SK-N-SH (cell line): Measurements from ENCODE around the gene EPHB2. TPM values are rescaled to one million over a fixed set of nuclear protein-coding genes. Genes with fewer than 3 reads are reported as not detected.
A peak's percentile ranks its signal among the peaks of the same experiment; 100 is the strongest.

ENCODE experiments used
- CTCF ChIA-PET: fragments of 300-600, 350-600 bp; formaldehyde crosslinking; extraction: SDS; loops from one replicate; lab custom pipeline; 2021; lab: Yijun Ruan, JAX
- POLR2A ChIA-PET: fragments of 350-600 bp; sonication (Branson Sonifier 250); formaldehyde crosslinking; extraction: SDS; loops from one replicate; lab custom pipeline; 2020; ENCODE audit warnings: antibody characterized with exemption, inconsistent platforms; lab: Yijun Ruan, JAX
- DNase-seq: peaks from one replicate; pipeline ENCODE4 v3.0.0; 2012
- H2AFZ ChIP-seq: fragments of 200-600 bp; sonication (generic); 2 replicates; pipeline ENCODE4 v1.8.1; 2016; ENCODE audit warnings: antibody characterized with exemption, mild to moderate bottlenecking, low read depth
- H3F3A ChIP-seq: fragments of 200-600 bp; sonication (generic); replicated peaks from 2 replicates; pipeline ENCODE3; 2016; ENCODE audit warnings: antibody characterized with exemption, mild to moderate bottlenecking; ENCODE audit not compliant: insufficient read depth
- H3K27ac ChIP-seq, 2 experiments: fragments of 200-500 bp in 1 of 2; fragments of 200-600 bp in 1 of 2; sonication (Bioruptor generic) in 1 of 2; sonication (generic), shearing (Covaris generic) in 1 of 2; 2 replicates each; pipeline versions ENCODE4 v1.5.1 to v1.6.1; 2014 to 2016; ENCODE audit warnings: low read depth in 2 of 2, inconsistent platforms in 1 of 2, low read length in 1 of 2, mild to moderate bottlenecking in 1 of 2, mixed read lengths in 1 of 2
- H3K27me3 ChIP-seq: fragments of 200-600 bp; sonication (generic), shearing (Covaris generic); 2 replicates; pipeline ENCODE4 v1.6.1; 2016; ENCODE audit warnings: mixed run types; ENCODE audit not compliant: insufficient read depth
- H3K36me3 ChIP-seq, 2 experiments: fragments of 200-500 bp in 1 of 2; fragments of 200-600 bp in 1 of 2; sonication (Bioruptor generic) in 1 of 2; sonication (generic) in 1 of 2; replicated peaks in 1 of 2; 2 replicates each; pipeline versions ENCODE3 to v1.5.1; 2014 to 2016; ENCODE audit warnings: low read length in 1 of 2, mild to moderate bottlenecking in 1 of 2; ENCODE audit not compliant: insufficient read depth in 2 of 2, control insufficient read depth in 1 of 2
- H3K4me1 ChIP-seq, 2 experiments: fragments of 200-500 bp in 1 of 2; fragments of 200-600 bp in 1 of 2; sonication (Bioruptor generic) in 1 of 2; sonication (generic), shearing (Covaris generic) in 1 of 2; 2 replicates each; pipeline versions ENCODE4 v1.5.1 to v1.6.1; 2014 to 2016; ENCODE audit warnings: low read depth in 1 of 2, low read length in 1 of 2, mixed run types in 1 of 2; ENCODE audit not compliant: insufficient read depth in 2 of 2, control insufficient read depth in 1 of 2
- H3K4me2 ChIP-seq: fragments of 200-600 bp; sonication (generic), shearing (Covaris generic); 2 replicates; pipeline ENCODE4 v1.6.1; 2017; ENCODE audit warnings: mixed run types
- H3K4me3 ChIP-seq, 2 experiments: fragments of 200-500 bp in 1 of 2; fragments of 200-600 bp in 1 of 2; sonication (Bioruptor generic) in 1 of 2; sonication (generic), shearing (Covaris generic) in 1 of 2; 2 replicates each; pipeline versions ENCODE4 v1.5.1 to v1.8.1; 2014 to 2016; ENCODE audit warnings: low read depth in 2 of 2, inconsistent platforms in 1 of 2, low read length in 1 of 2, mild to moderate bottlenecking in 1 of 2, mixed read lengths in 1 of 2, moderate library complexity in 1 of 2
- H3K79me2 ChIP-seq: fragments of 200-600 bp; sonication (generic); 2 replicates; pipeline ENCODE4 v1.8.1; 2017; ENCODE audit warnings: mild to moderate bottlenecking; ENCODE audit not compliant: insufficient read depth
- H3K9ac ChIP-seq: fragments of 200-600 bp; sonication (generic); 2 replicates; pipeline ENCODE4 v1.6.1; 2017; ENCODE audit warnings: mixed run types
- H3K9me2 ChIP-seq: fragments of 200-600 bp; sonication (generic); 2 replicates; pipeline ENCODE4 v1.6.1; 2017; ENCODE audit warnings: mixed run types
- H3K9me3 ChIP-seq: fragments of 200-600 bp; sonication (generic); 2 replicates; pipeline ENCODE4 v1.6.1; 2017; ENCODE audit warnings: mixed run types, mild to moderate bottlenecking, moderate library complexity
- H4K20me1 ChIP-seq: fragments of 200-600 bp; sonication (generic); 2 replicates; pipeline ENCODE4 v1.6.1; 2017; ENCODE audit warnings: mild to moderate bottlenecking, mixed run types; ENCODE audit not compliant: insufficient read depth
- CHD2 ChIP-seq: fragments of 150-350 bp; IDR thresholded peaks from 2 replicates; pipeline ENCODE4 v1.6.1; 2018; ENCODE audit warnings: low read length; ENCODE audit not compliant: partially characterized antibody
- EP300 ChIP-seq, 2 experiments: IDR thresholded peaks; 2 replicates each; pipeline versions ENCODE4 v1.4.0 to v1.6.1; 2012; ENCODE audit warnings: borderline replicate concordance in 1 of 2, low read depth in 1 of 2, low read length in 1 of 2
- EZH2phosphoT487 ChIP-seq: fragments of 200-600 bp; sonication (generic); IDR thresholded peaks from 2 replicates; pipeline ENCODE4 v1.6.1; 2017; ENCODE audit warnings: low read depth, mixed run types, mild to moderate bottlenecking, antibody characterized with exemption, moderate library complexity, borderline replicate concordance
- FOSL2 ChIP-seq: IDR thresholded peaks from 2 replicates; pipeline ENCODE4 v1.4.0; 2012; ENCODE audit warnings: low read depth, mild to moderate bottlenecking, moderate library complexity, borderline replicate concordance
- FOXJ3 ChIP-seq: sonication (generic); formaldehyde crosslinking; IDR thresholded peaks from 2 replicates; pipeline ENCODE4 v1.5.1; 2020; ENCODE audit warnings: mild to moderate bottlenecking, missing genetic modification reagents
- FOXM1 ChIP-seq: IDR thresholded peaks from 2 replicates; pipeline ENCODE4 v1.4.0; 2012; ENCODE audit warnings: low read depth, mild to moderate bottlenecking
- GABPA ChIP-seq: IDR thresholded peaks from 2 replicates; pipeline ENCODE4 v1.4.0; 2012; ENCODE audit warnings: low read depth, mild to moderate bottlenecking
- GATA2 ChIP-seq: sonication (generic); formaldehyde crosslinking; IDR thresholded peaks from 2 replicates; pipeline ENCODE4 v1.5.0; 2020; ENCODE audit warnings: mild to moderate bottlenecking, missing genetic modification reagents
- MXI1 ChIP-seq: IDR thresholded peaks from 2 replicates; pipeline ENCODE4 v1.6.1; 2012; ENCODE audit warnings: mild to moderate bottlenecking, low read depth, low read length, improper control_type of control experiment
- POLR2AphosphoS5 ChIP-seq: IDR thresholded peaks from 2 replicates; pipeline ENCODE4 v1.6.1; 2012; ENCODE audit warnings: low read depth, low read length
- RCOR1 ChIP-seq: fragments of 150-350 bp; IDR thresholded peaks from 2 replicates; pipeline ENCODE4 v1.6.1; 2017; ENCODE audit warnings: antibody characterized with exemption, low read length
- RXRA ChIP-seq: IDR thresholded peaks from 2 replicates; pipeline ENCODE4 v1.4.0; 2012; ENCODE audit warnings: low read depth, mild to moderate bottlenecking, borderline replicate concordance
- SIN3A ChIP-seq: IDR thresholded peaks from 2 replicates; pipeline ENCODE4 v1.6.1; 2012; ENCODE audit warnings: low read depth, mild to moderate bottlenecking, low read length, moderate library complexity, borderline replicate concordance
- TCF12 ChIP-seq: IDR thresholded peaks from 2 replicates; pipeline ENCODE4 v1.4.0; 2012
- YY1 ChIP-seq: IDR thresholded peaks from 2 replicates; pipeline ENCODE4 v1.4.0; 2012; ENCODE audit warnings: low read depth, mild to moderate bottlenecking
- WGBS: methylation state at CpG from one replicate; pipeline ENCODE4 v1.1.6; 2017; ENCODE audit warnings: low lambda C conversion rate; 5-methylcytosine and 5-hydroxymethylcytosine counted together
- polyA plus RNA-seq, 3 experiments: library from polyadenylated mRNA; depleted of rRNA; stranded (reverse); fragments of >200 nt; gene quantifications; 2 replicates each; pipeline ENCODE4 v1.2.3, GENCODE V29; 2012
- TF ChIP-seq, protein P1 (sequence below): IDR thresholded peaks from 2 replicates; pipeline ENCODE4; 2012
- TF ChIP-seq, protein P2 (sequence below): fragments of 200-600 bp; sonication (generic); IDR thresholded peaks from 2 replicates; pipeline ENCODE4 v1.6.1; 2017; ENCODE audit warnings: antibody characterized with exemption, mild to moderate bottlenecking, moderate library complexity
- TF ChIP-seq, protein P3 (sequence below): fragments of 150-350 bp; IDR thresholded peaks from 2 replicates; pipeline ENCODE4 v1.6.1; 2016; ENCODE audit warnings: mild to moderate bottlenecking, low read depth, low read length
- TF ChIP-seq, protein P4 (sequence below): IDR thresholded peaks from 2 replicates; pipeline ENCODE4 v1.4.0; 2012; ENCODE audit warnings: low read depth, borderline replicate concordance

The EPHB2 gene
- polyA plus RNA-seq, 1 of the 3 experiments (the other 2 are of a cell fraction): 25.2 TPM

DNA sequence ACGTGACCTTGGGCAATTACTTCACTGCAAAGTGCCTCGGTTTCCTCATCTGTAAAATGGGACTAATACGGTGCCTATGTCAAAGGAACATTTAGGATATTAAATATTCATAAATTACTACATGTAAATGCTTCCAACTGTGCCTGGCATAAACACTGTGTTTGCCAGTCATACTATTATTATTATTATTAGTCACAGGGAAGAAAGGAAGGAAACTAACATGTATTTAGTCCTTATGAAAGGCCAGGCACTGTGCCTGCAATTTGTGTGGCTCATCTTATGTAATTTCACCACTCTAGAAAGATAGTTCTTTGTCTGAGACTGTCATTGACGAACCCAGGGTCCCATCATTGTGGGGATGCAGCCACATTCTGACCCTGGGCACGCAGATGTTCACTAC, 45.0 kb downstream of the EPHB2 start:
- Histone ChIP-seq H3F3A (peaks cover 29% of the 10 kb centered on the region), H4K20me1 (0 out of 2 replicates have a peak, but pooled peaks cover 3% of the 10 kb centered on the region), H3K9me2 (no peaks in the 10 kb centered on the region), H3K79me2 (peaks cover 37% of the 10 kb centered on the region), H3K27me3 (no peaks in the 10 kb centered on the region), H3K36me3 (no peaks in the 10 kb centered on the region), H3K4me3 (no peak overlapping the region), H3K4me1 (peaks cover 27 to 28% of the 10 kb centered on the region in 2 experiments), H3K27ac (peak overlapping the region in 1 of 2 experiments; percentile 52; a peak in 2 of 4 replicates), H3K4me2 (peak overlapping the region; percentile 12; the same call in 1 of the 2 replicates), H2AFZ (no peak overlapping the region), H3K9me3 (no peaks in the 10 kb centered on the region), H3K9ac (no peak overlapping the region)
- DNase-seq: no peak
- CTCF ChIA-PET: no interaction called here
- no peak for TF ChIP-seq TCF12
- TF ChIP-seq GATA2 (CRISPR knock-in tag): no peak
- no peak for TF ChIP-seq SIN3A
- TF ChIP-seq FOXJ3 (CRISPR knock-in tag): no peak
- no peak for TF ChIP-seq RXRA
- TF ChIP-seq CHD2: no peak
- TF ChIP-seq, protein P1, sequence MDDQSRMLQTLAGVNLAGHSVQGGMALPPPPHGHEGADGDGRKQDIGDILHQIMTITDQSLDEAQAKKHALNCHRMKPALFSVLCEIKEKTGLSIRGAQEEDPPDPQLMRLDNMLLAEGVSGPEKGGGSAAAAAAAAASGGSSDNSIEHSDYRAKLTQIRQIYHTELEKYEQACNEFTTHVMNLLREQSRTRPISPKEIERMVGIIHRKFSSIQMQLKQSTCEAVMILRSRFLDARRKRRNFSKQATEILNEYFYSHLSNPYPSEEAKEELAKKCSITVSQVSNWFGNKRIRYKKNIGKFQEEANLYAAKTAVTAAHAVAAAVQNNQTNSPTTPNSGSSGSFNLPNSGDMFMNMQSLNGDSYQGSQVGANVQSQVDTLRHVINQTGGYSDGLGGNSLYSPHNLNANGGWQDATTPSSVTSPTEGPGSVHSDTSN: no peak
- TF ChIP-seq EP300 (IDR thresholded peaks at IDR 0.05; ENCODE audit: borderline replicate concordance in 1 of 2, low read depth in 1 of 2, low read length in 1 of 2): no peak
- TF ChIP-seq FOSL2: no peak
- TF ChIP-seq FOXM1: no peak
- no peak for TF ChIP-seq MXI1
- TF ChIP-seq YY1: no peak
- no peak for TF ChIP-seq POLR2AphosphoS5
- no peak for TF ChIP-seq GABPA
- no peak for TF ChIP-seq RCOR1
- TF ChIP-seq EZH2phosphoT487: no peak
- TF ChIP-seq, protein P2, sequence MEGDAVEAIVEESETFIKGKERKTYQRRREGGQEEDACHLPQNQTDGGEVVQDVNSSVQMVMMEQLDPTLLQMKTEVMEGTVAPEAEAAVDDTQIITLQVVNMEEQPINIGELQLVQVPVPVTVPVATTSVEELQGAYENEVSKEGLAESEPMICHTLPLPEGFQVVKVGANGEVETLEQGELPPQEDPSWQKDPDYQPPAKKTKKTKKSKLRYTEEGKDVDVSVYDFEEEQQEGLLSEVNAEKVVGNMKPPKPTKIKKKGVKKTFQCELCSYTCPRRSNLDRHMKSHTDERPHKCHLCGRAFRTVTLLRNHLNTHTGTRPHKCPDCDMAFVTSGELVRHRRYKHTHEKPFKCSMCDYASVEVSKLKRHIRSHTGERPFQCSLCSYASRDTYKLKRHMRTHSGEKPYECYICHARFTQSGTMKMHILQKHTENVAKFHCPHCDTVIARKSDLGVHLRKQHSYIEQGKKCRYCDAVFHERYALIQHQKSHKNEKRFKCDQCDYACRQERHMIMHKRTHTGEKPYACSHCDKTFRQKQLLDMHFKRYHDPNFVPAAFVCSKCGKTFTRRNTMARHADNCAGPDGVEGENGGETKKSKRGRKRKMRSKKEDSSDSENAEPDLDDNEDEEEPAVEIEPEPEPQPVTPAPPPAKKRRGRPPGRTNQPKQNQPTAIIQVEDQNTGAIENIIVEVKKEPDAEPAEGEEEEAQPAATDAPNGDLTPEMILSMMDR: no peak
- TF ChIP-seq, protein P3, sequence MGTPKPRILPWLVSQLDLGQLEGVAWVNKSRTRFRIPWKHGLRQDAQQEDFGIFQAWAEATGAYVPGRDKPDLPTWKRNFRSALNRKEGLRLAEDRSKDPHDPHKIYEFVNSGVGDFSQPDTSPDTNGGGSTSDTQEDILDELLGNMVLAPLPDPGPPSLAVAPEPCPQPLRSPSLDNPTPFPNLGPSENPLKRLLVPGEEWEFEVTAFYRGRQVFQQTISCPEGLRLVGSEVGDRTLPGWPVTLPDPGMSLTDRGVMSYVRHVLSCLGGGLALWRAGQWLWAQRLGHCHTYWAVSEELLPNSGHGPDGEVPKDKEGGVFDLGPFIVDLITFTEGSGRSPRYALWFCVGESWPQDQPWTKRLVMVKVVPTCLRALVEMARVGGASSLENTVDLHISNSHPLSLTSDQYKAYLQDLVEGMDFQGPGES: no peak
- TF ChIP-seq, protein P4, sequence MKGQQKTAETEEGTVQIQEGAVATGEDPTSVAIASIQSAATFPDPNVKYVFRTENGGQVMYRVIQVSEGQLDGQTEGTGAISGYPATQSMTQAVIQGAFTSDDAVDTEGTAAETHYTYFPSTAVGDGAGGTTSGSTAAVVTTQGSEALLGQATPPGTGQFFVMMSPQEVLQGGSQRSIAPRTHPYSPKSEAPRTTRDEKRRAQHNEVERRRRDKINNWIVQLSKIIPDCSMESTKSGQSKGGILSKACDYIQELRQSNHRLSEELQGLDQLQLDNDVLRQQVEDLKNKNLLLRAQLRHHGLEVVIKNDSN: no peak
- POLR2A ChIA-PET: no interaction called here
- 70% methylated on average over 5 of the region's 5 CpGs for WGBS
